Panc1 (cell line): ENCODE measurements around the gene DIP2C. TPM values are rescaled to one million over a fixed set of nuclear protein-coding genes. Genes with fewer than 3 reads are reported as not detected.

Experiments
- ATAC-seq: fragments of 200-7000 bp; cut with Tn5 transposase; 2 replicates; pipeline ENCODE4 v1.9.1; 2020; ENCODE audit warnings: mild to moderate bottlenecking, moderate library complexity
- BruUV-seq: library from RNA; stranded (reverse); fragments of 400-500 nt; replicated peaks from 2 replicates; lab custom pipeline; 2021; lab: Mats Ljungman, UMichigan
- CTCF ChIA-PET: fragments of 300-600 bp; sonication (Branson Sonifier 250); formaldehyde crosslinking; loops from one replicate; lab custom pipeline; 2022; ENCODE audit warnings: antibody characterized with exemption; lab: Charles Lee
- POLR2A ChIA-PET: fragments of 300-600 bp; sonication (Branson Sonifier 250); formaldehyde crosslinking; loops from one replicate; lab custom pipeline; 2022; ENCODE audit warnings: antibody characterized with exemption; lab: Charles Lee
- DNase-seq: peaks from one replicate; pipeline ENCODE4 v3.0.0-alpha.2; 2010; ENCODE audit warnings: low read depth, low spot score
- H3K27ac ChIP-seq: 2 replicates; pipeline ENCODE4 v1.5.1; 2011; ENCODE audit warnings: mild to moderate bottlenecking, low read length, inconsistent platforms
- H3K27me3 ChIP-seq: fragments of 200-500 bp; sonication (Bioruptor generic); 2 replicates; pipeline ENCODE4 v1.6.0; 2014; ENCODE audit warnings: low read length, inconsistent platforms; ENCODE audit not compliant: control insufficient read depth, insufficient read depth
- H3K36me3 ChIP-seq: fragments of 200-500 bp; sonication (Bioruptor generic); 2 replicates; pipeline ENCODE4 v1.5.1; 2014; ENCODE audit warnings: inconsistent platforms, mild to moderate bottlenecking, low read length, moderate library complexity; ENCODE audit not compliant: control insufficient read depth, insufficient read depth
- H3K4me1 ChIP-seq: 2 replicates; pipeline ENCODE4 v1.5.1; 2011; ENCODE audit warnings: inconsistent platforms, mild to moderate bottlenecking, low read length, moderate library complexity; ENCODE audit not compliant: control insufficient read depth, insufficient read depth
- H3K4me3 ChIP-seq, 2 experiments: 2 replicates each; pipeline ENCODE4 v1.5.1; 2011 to 2012; ENCODE audit warnings: low read depth in 2 of 2, low read length in 2 of 2, mild to moderate bottlenecking in 2 of 2, inconsistent platforms in 1 of 2, moderate library complexity in 1 of 2
- H3K9me3 ChIP-seq: fragments of 200-500 bp; sonication (Bioruptor generic); 2 replicates; pipeline ENCODE4 v1.5.1; 2014; ENCODE audit warnings: low read depth, mild to moderate bottlenecking, inconsistent platforms, low read length, moderate library complexity; ENCODE audit not compliant: control insufficient read depth, insufficient read depth
- POLR2AphosphoS5 ChIP-seq: IDR thresholded peaks from 2 replicates; pipeline ENCODE4 v1.6.1; 2012; ENCODE audit warnings: mild to moderate bottlenecking, low read depth, low read length, moderate library complexity
- SIN3A ChIP-seq: IDR thresholded peaks from 2 replicates; pipeline ENCODE4 v1.6.1; 2012; ENCODE audit warnings: low read depth, mild to moderate bottlenecking, low read length, moderate library complexity, borderline replicate concordance; ENCODE audit not compliant: insufficient read depth
- TCF7L2 ChIP-seq: IDR thresholded peaks from 2 replicates; pipeline ENCODE4 v1.6.1; 2011; ENCODE audit warnings: mild to moderate bottlenecking, low read depth, low read length, inconsistent platforms
- in situ Hi-C: cut with HindIII; loops from 2 replicates; pipeline ENCODE4 v1.10.0; 2016; ENCODE audit warnings: low sequenced_read_pairs, low pct_unique_long_range_greater_than_20kb
- intact Hi-C: fragments of 100-400 bp; cut with micrococcal nuclease; formaldehyde crosslinking; loops from one replicate; pipeline ENCODE4 v1.10.0; 2022; ENCODE audit not compliant: unreplicated experiment
- total RNA-seq: library from RNA; stranded (reverse); gene quantifications from one replicate; pipeline ENCODE4 v1.2.1, GENCODE V29; 2021; ENCODE audit not compliant: unreplicated experiment
- TF ChIP-seq, protein P1 (sequence below): fragments of 450-650 bp; IDR thresholded peaks from 2 replicates; pipeline ENCODE4 v1.5.1; 2017; ENCODE audit warnings: mild to moderate bottlenecking
- TF ChIP-seq, protein P2 (sequence below), 2 experiments: IDR thresholded peaks; 2 replicates each; pipeline ENCODE4 v1.6.1; 2011 to 2012; ENCODE audit warnings: low read depth in 2 of 2, control low read depth in 1 of 2, low read length in 1 of 2, mild to moderate bottlenecking in 1 of 2, moderate library complexity in 1 of 2; ENCODE audit not compliant: insufficient read depth in 1 of 2

Gene DIP2C
- total RNA-seq, 1 experiment from 2014 or later, result 13.2 TPM

GRCh38 chr10:385571-386300, 303.7 kb downstream of the DIP2C start:
- no TSS peak for BruUV-seq
- ATAC-seq, result no peak
- H3K4me3 ChIP-seq, result no peak overlapping the region
- no peaks in the 10 kb centered on the region for H3K9me3 ChIP-seq
- ChIA-PET CTCF (no interaction called here), POLR2A (no interaction called here)
- no peaks in the 10 kb centered on the region for H3K27me3 ChIP-seq
- in situ Hi-C loops, result no loop called here
- no peaks in the 10 kb centered on the region for H3K4me1 ChIP-seq
- H3K36me3 ChIP-seq, result no peaks in the 10 kb centered on the region
- no peak for DNase-seq
- intact Hi-C loops, result no loop called here
- H3K27ac ChIP-seq, result no peak overlapping the region
- TF ChIP-seq SIN3A, result no peak

DNA sequence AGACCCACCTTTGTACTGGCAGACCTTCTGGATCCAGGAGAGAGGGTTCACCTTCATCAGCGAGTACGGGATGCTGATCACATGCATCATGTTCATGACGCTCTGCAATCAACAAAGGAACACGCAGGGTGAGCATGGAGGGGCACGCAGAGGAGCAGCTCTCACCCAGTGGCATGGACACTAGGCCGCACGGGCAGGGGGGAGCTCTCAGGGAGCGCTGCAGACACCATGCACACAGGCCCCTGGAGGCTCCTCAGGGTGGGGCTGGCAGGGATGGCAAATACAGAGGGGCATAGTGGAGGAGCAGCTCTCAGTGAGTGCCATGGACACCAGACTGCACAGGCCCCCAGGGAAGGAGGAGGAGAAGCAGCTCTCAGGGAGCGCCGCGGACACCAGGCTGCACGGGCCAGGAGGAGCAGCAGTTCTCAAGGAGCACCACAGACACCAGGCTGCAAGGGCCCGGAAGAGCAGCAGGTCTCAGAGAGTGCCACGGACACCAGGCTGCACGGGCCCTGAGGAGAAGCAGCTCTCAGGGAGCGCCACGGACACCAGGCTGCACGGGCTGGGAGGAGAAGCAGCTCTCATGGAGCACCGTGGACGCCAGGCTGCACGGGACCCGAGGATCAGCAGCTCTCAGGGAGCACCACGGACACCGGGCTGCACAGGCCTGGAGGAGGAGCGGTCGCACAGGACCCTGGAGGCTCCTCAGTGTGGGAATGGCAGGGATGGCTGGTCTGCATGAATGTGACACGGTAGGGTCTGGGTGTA, 304.7 kb downstream of the DIP2C start:
- TF ChIP-seq, protein P1, sequence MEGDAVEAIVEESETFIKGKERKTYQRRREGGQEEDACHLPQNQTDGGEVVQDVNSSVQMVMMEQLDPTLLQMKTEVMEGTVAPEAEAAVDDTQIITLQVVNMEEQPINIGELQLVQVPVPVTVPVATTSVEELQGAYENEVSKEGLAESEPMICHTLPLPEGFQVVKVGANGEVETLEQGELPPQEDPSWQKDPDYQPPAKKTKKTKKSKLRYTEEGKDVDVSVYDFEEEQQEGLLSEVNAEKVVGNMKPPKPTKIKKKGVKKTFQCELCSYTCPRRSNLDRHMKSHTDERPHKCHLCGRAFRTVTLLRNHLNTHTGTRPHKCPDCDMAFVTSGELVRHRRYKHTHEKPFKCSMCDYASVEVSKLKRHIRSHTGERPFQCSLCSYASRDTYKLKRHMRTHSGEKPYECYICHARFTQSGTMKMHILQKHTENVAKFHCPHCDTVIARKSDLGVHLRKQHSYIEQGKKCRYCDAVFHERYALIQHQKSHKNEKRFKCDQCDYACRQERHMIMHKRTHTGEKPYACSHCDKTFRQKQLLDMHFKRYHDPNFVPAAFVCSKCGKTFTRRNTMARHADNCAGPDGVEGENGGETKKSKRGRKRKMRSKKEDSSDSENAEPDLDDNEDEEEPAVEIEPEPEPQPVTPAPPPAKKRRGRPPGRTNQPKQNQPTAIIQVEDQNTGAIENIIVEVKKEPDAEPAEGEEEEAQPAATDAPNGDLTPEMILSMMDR, result no peak
- no peak for TF ChIP-seq POLR2AphosphoS5
- Histone ChIP-seq H3K27ac (no peak overlapping the region), H3K4me1 (no peaks in the 10 kb centered on the region), H3K9me3 (no peaks in the 10 kb centered on the region), H3K36me3 (no peaks in the 10 kb centered on the region), H3K27me3 (no peaks in the 10 kb centered on the region), H3K4me3 (no peak overlapping the region)
- POLR2A ChIA-PET, result no interaction called here
- CTCF ChIA-PET, result no interaction called here
- BruUV-seq, result no TSS peak
- ATAC-seq (no peak), DNase-seq (no peak)
- in situ Hi-C loops (no loop called here), intact Hi-C loops (no loop called here)

DNA sequence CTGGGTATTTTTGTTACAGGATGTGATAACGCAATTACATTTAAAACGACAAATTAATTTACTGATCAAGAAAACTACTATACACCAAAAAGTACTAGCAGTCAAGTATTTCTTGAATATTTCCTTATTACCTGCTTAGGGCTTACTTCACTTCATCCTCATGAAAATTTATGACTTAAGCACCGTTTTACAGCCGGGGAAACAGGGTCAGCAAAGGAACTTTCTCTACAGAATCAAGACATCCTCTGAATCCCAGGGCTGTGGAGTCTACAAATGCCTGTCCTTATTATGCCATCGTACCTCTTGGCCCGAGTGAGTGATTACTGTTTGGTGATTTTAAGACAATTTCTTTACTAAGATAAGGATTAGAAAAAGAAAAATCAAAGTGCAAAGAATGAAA, 305.9 kb downstream of the DIP2C start:
- intact Hi-C loops, result no loop called here
- in situ Hi-C loops, result no loop called here
- H3K27ac ChIP-seq, result no peak overlapping the region
- ATAC-seq (no peak), DNase-seq (no peak)
- CTCF ChIA-PET, result interaction anchor here (0.9 kb wide), 1 partner anchor 406 kb away, joined by 3 read pairs; no protein-coding TSS in a partner anchor
- H3K36me3 ChIP-seq, result no peaks in the 10 kb centered on the region
- H3K27me3 ChIP-seq, result no peaks in the 10 kb centered on the region
- BruUV-seq, result no TSS peak
- TF ChIP-seq, protein P2, sequence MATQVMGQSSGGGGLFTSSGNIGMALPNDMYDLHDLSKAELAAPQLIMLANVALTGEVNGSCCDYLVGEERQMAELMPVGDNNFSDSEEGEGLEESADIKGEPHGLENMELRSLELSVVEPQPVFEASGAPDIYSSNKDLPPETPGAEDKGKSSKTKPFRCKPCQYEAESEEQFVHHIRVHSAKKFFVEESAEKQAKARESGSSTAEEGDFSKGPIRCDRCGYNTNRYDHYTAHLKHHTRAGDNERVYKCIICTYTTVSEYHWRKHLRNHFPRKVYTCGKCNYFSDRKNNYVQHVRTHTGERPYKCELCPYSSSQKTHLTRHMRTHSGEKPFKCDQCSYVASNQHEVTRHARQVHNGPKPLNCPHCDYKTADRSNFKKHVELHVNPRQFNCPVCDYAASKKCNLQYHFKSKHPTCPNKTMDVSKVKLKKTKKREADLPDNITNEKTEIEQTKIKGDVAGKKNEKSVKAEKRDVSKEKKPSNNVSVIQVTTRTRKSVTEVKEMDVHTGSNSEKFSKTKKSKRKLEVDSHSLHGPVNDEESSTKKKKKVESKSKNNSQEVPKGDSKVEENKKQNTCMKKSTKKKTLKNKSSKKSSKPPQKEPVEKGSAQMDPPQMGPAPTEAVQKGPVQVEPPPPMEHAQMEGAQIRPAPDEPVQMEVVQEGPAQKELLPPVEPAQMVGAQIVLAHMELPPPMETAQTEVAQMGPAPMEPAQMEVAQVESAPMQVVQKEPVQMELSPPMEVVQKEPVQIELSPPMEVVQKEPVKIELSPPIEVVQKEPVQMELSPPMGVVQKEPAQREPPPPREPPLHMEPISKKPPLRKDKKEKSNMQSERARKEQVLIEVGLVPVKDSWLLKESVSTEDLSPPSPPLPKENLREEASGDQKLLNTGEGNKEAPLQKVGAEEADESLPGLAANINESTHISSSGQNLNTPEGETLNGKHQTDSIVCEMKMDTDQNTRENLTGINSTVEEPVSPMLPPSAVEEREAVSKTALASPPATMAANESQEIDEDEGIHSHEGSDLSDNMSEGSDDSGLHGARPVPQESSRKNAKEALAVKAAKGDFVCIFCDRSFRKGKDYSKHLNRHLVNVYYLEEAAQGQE (IDR thresholded peaks at IDR 0.05; ENCODE audit: insufficient read depth in 1 of 2, low read depth in 2 of 2, low read length in 1 of 2), result no peak
- TF ChIP-seq TCF7L2, result no peak
- TF ChIP-seq POLR2AphosphoS5, result no peak
- no peak for TF ChIP-seq SIN3A
- TF ChIP-seq, protein P1, result no peak
- POLR2A ChIA-PET, result no interaction called here
- no peak overlapping the region for H3K4me3 ChIP-seq
- H3K9me3 ChIP-seq, result no peaks in the 10 kb centered on the region
- no peaks in the 10 kb centered on the region for H3K4me1 ChIP-seq
